ENCODE results near the gene PNRC2. TPM values are rescaled to one million over a fixed set of nuclear protein-coding genes. Genes with fewer than 3 reads are reported as not detected.
A peak's percentile ranks its signal among the peaks of the same experiment; 100 is the strongest.

Gene PNRC2, protein sequence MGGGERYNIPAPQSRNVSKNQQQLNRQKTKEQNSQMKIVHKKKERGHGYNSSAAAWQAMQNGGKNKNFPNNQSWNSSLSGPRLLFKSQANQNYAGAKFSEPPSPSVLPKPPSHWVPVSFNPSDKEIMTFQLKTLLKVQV
- 10 to 100 TPM; 65.0 to 84.6 (median 80.0) TPM for total RNA-seq

GRCh38 chr1:23959461-23960290 is at the start of gene PNRC2:
Gene PNRC2, plus strand, starts transcription at chr1:23959828. Its CDS starts 1,630 bp downstream, at chr1:23961458.
- intact Hi-C loops (cut with DNase I; ENCODE audit: low total_unique reads) = no loop called here
- TF ChIP-seq CTCF (IDR thresholded peaks at IDR 0.05) (no peak), POLR2A (IDR thresholded peaks at IDR 0.05) (peak in 1 of 2 donors; percentile 90)
- WGBS, 2 donors = 0 to 1% methylated on average over 62 to 80 of the region's 84 CpGs
- peak; percentile 97 to 100 for DNase-seq (ENCODE audit: low spot score in 2 of 2)
- H3K4me3 ChIP-seq (ENCODE audit: low read depth, poor library complexity, severe bottlenecking) = peak within 1 kb of the TSS; percentile 71

GRCh38 chr1:23910144-23910543 is 49.5 kb upstream of the PNRC2 start:
- WGBS, 2 donors = 92 to 96% methylated on average over 8 of the region's 8 CpGs
- H3K4me3 ChIP-seq (ENCODE audit: low read depth, poor library complexity, severe bottlenecking) = no peak overlapping the region
- TF ChIP-seq POLR2A (IDR thresholded peaks at IDR 0.05) (no peak), CTCF (IDR thresholded peaks at IDR 0.05) (no peak)
- intact Hi-C loops (cut with DNase I; ENCODE audit: low total_unique reads) = no loop called here
- DNase-seq (ENCODE audit: low spot score in 2 of 2) = no peak

- intact Hi-C loops (cut with DNase I; ENCODE audit: low total_unique reads) = no loop called here
- TF ChIP-seq POLR2A (IDR thresholded peaks at IDR 0.05) = no peak
- TF ChIP-seq CTCF (IDR thresholded peaks at IDR 0.05) = no peak
- no peak for DNase-seq (ENCODE audit: low spot score in 2 of 2)
- H3K4me3 ChIP-seq (ENCODE audit: low read depth, poor library complexity, severe bottlenecking) = no peak overlapping the region
- WGBS, 2 donors = 79 to 81% methylated on average over 11 of the region's 11 CpGs
Measured at GRCh38 chr1:23910553-23911246, 48.9 kb upstream of the PNRC2 start.

DNA sequence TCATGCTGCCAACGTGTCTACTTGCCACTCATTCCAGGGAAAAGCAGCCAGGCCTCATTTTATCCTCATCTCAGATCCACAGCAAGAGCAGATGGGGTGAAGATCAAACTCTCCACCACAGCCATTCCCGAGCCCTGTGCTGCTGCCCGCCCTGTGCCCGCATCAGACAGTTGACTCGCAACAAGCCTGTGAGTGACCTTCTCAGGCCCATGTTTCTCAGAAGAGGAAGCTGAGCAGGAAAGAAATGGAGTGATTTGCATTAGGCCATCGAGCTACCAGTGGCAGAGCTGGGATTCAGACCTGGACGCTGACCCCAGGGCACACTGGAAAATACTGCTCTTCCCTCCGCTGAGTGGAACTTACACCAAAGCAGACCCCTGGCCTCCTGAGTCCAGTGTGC is 47.7 kb upstream of the PNRC2 start:
- 79 to 86% methylated on average over 8 of the region's 8 CpGs for WGBS, 2 donors
- no peak overlapping the region for H3K4me3 ChIP-seq (ENCODE audit: low read depth, poor library complexity, severe bottlenecking)
- TF ChIP-seq CTCF (IDR thresholded peaks at IDR 0.05) = no peak
- TF ChIP-seq POLR2A (IDR thresholded peaks at IDR 0.05) = no peak
- intact Hi-C loops (cut with DNase I; ENCODE audit: low total_unique reads) = no loop called here
- no peak for DNase-seq (ENCODE audit: low spot score in 2 of 2)

DNA sequence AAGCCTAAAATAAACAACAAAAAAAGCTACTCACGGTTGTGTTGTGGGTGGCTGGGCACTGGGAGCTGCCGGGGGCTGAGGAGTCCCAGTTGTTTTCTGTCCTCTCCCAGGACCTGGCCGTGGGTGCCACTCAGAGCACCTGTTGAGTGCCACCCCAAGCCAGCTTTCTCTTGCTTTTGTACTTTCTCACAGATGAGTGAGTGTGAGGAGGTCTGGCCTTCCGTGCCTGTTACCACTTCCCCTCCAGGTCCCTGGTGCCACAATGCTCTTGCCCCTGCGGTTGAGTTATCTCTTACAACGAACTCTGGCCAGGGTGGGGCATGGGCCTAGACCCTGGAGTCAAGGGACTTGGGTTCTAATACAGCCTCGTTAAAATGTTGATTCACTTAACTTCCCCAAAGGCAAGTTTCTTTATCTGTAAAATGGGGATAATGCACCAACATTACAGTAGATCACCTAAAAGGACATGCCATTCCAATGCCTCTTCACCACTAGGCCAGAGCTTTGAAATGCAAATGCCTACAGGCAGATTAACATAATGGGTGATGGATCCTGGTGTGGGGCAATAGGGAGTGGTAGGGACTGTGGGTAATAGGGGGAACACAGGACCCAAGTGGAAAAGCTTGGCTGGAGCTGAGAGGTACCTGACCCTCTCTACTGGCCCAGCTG is 46.3 kb upstream of the PNRC2 start, which contains the start of gene CNR2:
Gene CNR2, minus strand, starts transcription at position 151 of the 669 bp plus-strand sequence. CDS start 37,745 bp downstream, outside the sequence.
- intact Hi-C loops (cut with DNase I; ENCODE audit: low total_unique reads) = no loop called here
- TF ChIP-seq CTCF (IDR thresholded peaks at IDR 0.05) (no peak), POLR2A (IDR thresholded peaks at IDR 0.05) (no peak)
- H3K4me3 ChIP-seq (ENCODE audit: low read depth, poor library complexity, severe bottlenecking) = no peak within 1 kb of the TSS
- 69 to 77% methylated on average over 7 of the region's 7 CpGs for WGBS, 2 donors
- DNase-seq (ENCODE audit: low spot score in 2 of 2) = no peak

Measured in lower leg skin (tissue), 4 donors.